GM18502 (cell line): Measurements from ENCODE around the gene COQ9.
"Not testable (repeated sequence)": the region's sequence is repeated elsewhere in the genome, so short reads cannot be mapped to it uniquely, and the experiment has no call there.

Experiments
- ATAC-seq: cut with Tn5 transposase; IDR thresholded peaks from one replicate; pipeline ENCODE4 v1.9.1; 2021; ENCODE audit warnings: mild to moderate bottlenecking; ENCODE audit not compliant: unreplicated experiment, poor library complexity

COQ9 gene

DNA sequence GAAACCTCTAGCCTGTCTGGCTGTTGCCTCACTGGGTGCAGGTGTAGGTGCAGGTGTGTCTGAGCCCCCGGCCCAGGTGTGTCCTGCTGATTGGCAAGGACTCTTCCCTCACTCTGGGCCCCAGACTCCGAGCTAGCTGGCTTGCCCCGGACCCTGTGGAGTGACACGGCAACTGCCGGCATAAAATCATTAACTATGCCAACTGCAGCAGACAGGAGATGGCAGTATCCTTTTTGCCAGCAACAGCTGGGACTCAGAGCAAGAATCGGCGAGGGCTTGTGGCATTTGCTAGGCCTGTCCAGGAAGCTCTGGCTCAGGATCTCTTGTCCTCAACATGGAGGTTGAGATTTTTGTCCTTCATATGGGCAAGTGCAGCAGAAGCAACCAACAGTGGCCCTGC is 20.9 kb upstream of the COQ9 start:
- ATAC-seq: no peak

DNA sequence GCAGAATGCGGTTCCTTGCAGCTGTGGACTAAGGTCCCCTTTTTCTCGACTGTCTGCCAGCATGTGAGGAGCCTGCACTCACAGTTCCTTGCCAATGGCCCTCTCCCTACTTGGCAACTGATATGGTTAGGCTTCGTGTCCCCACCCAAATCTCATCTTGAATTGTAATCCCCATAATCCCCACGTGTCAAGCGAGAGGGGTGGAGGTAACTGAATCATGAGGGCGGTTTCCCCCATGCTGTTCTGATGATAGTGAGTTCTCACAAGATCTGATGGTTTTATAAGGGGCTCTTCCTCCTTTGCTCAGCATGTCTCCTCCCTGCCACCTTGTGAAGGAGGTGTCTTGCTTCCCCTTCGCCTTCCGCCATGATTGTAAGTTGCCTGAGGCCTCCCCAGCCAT is 20.0 kb upstream of the COQ9 start:
- ATAC-seq: no peak

DNA sequence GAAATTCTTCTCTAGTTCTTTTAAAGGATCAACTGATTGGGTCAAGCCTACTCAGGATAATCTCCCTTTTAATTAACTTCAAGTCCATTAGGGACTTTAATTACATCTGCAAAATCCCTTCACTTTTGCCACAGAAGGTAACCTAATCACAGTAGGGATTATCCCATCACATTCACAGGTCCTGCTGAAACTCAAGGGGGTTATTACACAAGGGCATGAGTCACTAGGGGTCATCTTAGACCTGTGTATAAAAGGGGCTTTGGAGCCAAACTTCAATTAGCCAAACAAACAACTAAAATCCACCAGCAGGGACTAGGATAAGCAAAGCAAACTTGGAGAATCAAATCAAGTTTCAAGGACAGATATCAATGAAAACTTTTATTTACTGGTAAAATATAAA is 19.5 kb upstream of the COQ9 start:
- no peak for ATAC-seq

- ATAC-seq: no peak
These were observed 16.3 kb upstream of the COQ9 start for GRCh38 chr16:57430955-57431354.

- ATAC-seq: no peak
These were observed 14.8 kb upstream of the COQ9 start for GRCh38 chr16:57432505-57432904.

DNA sequence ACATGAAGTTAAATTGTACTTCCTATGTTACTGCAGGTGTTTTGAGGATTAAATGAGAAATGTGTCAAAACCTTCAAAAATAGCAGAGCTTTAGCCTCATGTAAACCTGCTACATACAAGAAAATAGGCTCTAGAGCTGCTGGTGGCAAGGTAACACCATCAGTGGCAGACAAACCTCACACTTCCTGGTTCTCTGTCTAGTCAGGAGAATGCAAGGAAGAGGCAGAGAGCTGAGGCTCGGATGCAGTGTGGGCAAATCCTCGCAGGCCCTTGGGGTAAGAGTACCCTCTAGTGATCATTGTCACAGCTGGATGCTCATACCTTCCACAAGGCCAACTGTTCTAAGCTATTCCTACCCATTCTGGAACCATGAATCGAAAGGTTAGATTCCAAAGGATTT is 14.3 kb upstream of the COQ9 start:
- no peak for ATAC-seq

GRCh38 chr16:57434003-57434402 is 13.3 kb upstream of the COQ9 start:
- ATAC-seq: no peak

DNA sequence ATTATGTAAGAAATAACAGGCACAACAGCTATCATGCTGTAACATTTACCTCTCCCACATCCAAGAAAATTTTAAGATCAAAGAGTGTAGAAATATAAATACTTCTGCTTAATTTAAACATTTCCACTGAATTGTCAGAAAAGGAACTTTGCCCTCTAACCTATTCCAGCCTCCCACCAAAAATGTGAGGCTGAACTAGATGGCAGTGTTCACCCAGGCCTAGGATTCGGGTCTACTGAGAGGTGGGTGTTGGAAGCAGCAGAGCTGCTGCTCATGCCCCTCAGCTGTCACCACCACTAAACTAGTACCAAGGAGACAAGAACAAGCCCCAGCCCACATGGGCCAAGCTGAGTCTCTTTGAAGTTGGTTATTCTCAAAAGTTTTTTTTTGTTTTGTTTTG is 11.4 kb upstream of the COQ9 start:
- no peak for ATAC-seq

DNA sequence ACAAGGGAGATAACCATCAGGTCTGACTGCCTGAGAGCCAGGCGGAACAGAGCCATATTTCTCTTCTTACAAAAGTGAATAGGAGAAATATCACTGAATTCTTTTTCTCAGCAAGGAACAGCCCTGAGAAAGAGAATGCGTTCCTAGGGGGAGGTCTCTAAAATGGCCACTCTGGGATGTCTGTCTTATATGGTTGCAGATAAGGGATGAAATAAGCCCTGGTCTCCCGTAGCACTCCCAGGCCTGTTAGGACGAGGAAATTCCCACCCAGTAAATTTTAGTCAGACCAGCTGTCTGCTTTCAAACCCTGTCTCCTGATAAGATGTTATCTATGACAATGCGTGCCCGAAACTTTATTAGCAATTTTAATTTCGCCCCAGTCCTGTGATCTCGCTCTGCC is 7.3 kb upstream of the COQ9 start:
- ATAC-seq: not testable (repeated sequence)

DNA sequence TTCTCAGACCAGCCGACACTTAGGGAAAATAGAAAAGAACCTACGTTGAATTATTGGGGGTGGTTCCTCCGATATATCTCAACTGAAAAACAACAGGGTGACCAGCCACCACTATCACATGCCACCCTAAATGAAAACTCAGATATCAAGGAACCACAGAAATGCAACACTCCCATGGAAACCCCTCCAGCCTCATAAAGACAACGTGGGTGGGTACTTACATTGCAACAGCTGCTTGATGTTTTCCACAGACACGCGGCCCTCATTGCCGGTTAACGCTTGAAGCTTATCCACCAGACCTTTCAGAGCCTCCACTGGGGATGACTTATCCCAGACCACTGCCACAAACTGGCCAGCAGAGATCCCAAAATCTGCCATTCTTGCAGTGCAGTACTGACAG is 6.7 kb upstream of the COQ9 start:
- not testable (repeated sequence) for ATAC-seq

DNA sequence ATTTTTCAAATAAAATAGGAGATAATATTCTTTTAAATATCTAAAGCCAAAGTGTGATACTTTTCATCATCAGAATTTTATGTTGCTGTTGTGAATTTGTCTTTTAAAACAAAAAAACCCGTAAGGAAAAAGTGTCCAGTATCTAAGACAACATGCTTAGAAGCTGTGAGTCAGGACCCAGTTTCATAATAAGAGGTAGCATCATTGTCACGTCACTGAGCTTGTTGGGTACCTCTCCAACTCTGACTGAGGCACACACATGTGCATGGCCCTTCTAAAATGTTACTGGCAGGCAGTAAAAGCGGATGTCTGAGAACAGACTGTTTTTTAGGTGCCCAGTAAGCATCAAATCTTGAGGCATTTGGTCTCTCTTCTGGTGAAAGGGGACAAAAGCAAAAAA is 2.6 kb upstream of the COQ9 start:
- no peak for ATAC-seq

- no peak for ATAC-seq
These were observed 1.8 kb upstream of the COQ9 start for GRCh38 chr16:57445510-57445909.

DNA sequence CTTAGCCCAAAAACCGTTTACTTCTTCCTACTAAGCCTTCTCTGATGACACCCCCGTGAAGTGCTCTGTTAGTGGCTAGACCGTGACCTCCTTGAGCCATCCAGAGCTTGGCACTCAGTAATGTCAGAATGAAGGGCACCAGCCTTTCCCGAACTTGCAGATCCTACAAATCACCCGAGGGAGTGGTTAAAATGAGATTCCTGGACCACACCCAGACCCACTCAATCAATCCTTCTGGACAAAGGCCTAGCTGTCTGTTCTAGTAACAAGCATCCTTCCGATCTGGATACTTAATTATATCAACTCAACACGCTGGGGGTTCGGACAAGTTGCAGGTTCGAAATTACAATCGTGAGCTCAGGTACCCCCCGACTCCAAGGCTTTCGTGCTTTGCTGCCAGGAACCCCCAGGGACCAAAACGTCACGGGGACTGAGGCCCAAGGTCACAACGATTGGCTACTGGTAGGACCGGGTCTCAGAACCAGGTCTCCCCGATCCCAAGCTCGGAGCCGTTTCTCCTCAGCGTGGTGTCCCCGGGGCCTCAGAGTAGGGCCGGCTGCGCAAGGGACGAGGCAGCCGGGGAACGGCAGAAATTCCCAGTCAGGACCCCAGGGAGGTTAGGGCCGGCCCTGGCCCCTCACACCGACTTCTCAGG is 621 bp upstream of the COQ9 start:
- peak; percentile 39 for ATAC-seq

GRCh38 chr16:57452021-57452420 is 4.7 kb downstream of the COQ9 start:
- ATAC-seq: no peak

- ATAC-seq: peak; percentile 90
These were observed 15.1 kb downstream of the COQ9 start, which contains the start of gene POLR2C for GRCh38 chr16:57462209-57462977. Gene POLR2C, plus strand, starts transcription at chr16:57462679. Its CDS starts 46 bp downstream, at chr16:57462725.

- ATAC-seq: peak; percentile 17
These were observed 15.7 kb downstream of the COQ9 start for GRCh38 chr16:57462978-57463362.

GRCh38 chr16:57464523-57464922 is 17.2 kb downstream of the COQ9 start:
- no peak for ATAC-seq

DNA sequence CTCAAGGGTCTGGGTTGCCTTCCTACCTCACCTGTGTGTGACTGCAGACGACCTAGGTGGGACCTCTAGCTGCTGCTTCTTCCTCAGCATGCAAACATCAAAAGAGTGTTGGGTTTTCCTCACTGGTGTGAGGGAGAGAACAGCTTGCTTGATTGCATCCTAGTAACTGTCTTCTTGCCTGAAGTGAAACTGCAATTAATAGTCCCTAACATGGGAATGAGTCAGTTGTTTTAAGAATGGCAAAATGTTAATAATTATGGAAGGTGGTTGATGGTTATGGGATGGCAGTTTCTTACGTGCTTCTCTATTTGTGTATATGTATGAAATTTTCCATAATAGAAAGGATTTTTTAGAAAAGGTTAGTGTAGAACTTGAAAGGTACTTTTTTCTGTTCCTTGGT is 21.1 kb downstream of the COQ9 start:
- no peak for ATAC-seq

DNA sequence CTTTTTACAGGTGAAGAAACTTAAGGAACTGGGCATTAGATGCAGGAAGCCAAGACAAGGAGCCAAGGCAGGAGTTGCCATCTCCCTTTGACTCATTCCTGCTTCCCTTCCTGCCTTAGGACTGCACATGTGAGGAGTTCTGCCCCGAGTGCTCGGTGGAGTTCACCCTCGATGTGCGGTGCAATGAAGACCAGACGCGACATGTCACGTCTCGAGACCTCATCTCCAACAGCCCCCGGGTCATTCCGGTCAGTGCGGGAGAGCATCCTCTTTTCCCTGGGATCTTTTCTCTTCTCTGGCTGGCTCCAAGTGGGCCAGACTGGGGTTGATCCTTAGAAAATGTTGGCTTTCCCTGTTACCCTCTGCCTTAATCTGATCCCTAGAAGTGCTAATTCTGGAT is 21.8 kb downstream of the COQ9 start:
- no peak for ATAC-seq

DNA sequence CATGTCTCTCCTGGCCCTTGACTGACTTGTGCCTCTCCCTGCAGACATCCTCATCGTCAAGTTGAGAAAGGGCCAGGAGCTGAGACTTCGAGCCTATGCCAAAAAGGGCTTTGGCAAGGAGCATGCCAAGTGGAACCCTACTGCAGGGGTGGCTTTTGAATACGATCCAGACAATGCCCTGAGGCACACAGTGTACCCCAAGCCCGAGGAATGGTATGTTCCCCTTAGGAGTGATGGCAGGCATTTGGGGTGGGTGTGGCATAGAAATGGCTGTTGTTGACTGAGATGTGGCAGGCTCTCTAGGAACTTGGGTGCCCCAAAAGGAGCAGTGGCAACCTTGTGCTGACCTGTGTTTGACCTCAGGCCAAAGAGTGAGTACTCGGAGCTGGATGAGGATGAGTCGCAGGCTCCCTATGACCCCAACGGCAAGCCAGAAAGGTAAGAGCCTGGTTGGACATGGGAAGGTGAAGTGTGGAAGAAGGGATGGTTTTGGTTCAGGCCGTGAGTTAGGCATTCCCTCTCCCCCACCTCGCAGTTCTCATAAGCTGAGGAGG is 22.7 kb downstream of the COQ9 start:
- ATAC-seq: no peak

GRCh38 chr16:57470711-57471110 is 23.4 kb downstream of the COQ9 start:
- ATAC-seq: no peak

- ATAC-seq: no peak
These were observed 23.9 kb downstream of the COQ9 start for GRCh38 chr16:57471209-57471608.
